ENCODE data around the gene PFAS. TPM values are rescaled to one million over a fixed set of nuclear protein-coding genes. Genes with fewer than 3 reads are reported as not detected.

The PFAS gene
- total and polyA plus RNA-seq, 2 experiments from 2014 or later: 13.4 to 16.0 TPM

- Histone ChIP-seq H3K9ac (no peak overlapping the region), H3K79me2 (ENCODE audit: insufficient read depth) (no peaks in the 10 kb centered on the region), H3K9me2 (ENCODE audit: insufficient read depth) (no peaks in the 10 kb centered on the region), H3K27me3 (replicated peaks; ENCODE audit: insufficient read depth) (peaks cover 52% of the 10 kb centered on the region), H4K20me1 (ENCODE audit: insufficient read depth) (no peaks in the 10 kb centered on the region), H3F3A (ENCODE audit: insufficient read depth) (no peaks in the 10 kb centered on the region), H3K4me3 (no peak overlapping the region), H3K27ac (no peak overlapping the region), H3K9me3 (ENCODE audit: low read depth) (no peaks in the 10 kb centered on the region), H3K4me1 (ENCODE audit: insufficient read depth) (no peaks in the 10 kb centered on the region; the same call in 1 of the 2 replicates), H3K36me3 (ENCODE audit: low read depth) (no peaks in the 10 kb centered on the region), H2AFZ (no peak overlapping the region), H3K4me2 (ENCODE audit: unreplicated experiment) (no peak overlapping the region)
- TF ChIP-seq EZH2phosphoT487 (IDR thresholded peaks at IDR 0.05; ENCODE audit: insufficient read depth, low read depth) (no peak), EZH2 (IDR thresholded peaks at IDR 0.05; ENCODE audit: insufficient read depth, poor library complexity, severe bottlenecking) (no peak)
- WGBS, 2 experiments (ENCODE audit: low coverage in 1 of 2, low lambda C conversion rate in 2 of 2, missing lambda C conversion rate in 2 of 2): 33% methylated on average over 13 of the region's 13 CpGs
- DNase-seq: no peak
- in situ Hi-C loops (cut with MboI): no loop called here
Observed at GRCh38 chr17:8312251-8312650, 63.2 kb downstream of the PFAS start.

- in situ Hi-C loops (cut with MboI): no loop called here
- H3K4me1 ChIP-seq (ENCODE audit: insufficient read depth): no peaks in the 10 kb centered on the region; the same call in 1 of the 2 replicates
- no peaks in the 10 kb centered on the region for H4K20me1 ChIP-seq (ENCODE audit: insufficient read depth)
- H3K79me2 ChIP-seq (ENCODE audit: insufficient read depth): no peaks in the 10 kb centered on the region
- H3K9me2 ChIP-seq (ENCODE audit: insufficient read depth): no peaks in the 10 kb centered on the region
- 36 to 42% methylated on average over 12 to 16 of the region's 16 CpGs for WGBS, 2 experiments (ENCODE audit: low coverage in 1 of 2, low lambda C conversion rate in 2 of 2, missing lambda C conversion rate in 2 of 2)
- TF ChIP-seq EZH2 (IDR thresholded peaks at IDR 0.05; ENCODE audit: insufficient read depth, poor library complexity, severe bottlenecking) (no peak), EZH2phosphoT487 (IDR thresholded peaks at IDR 0.05; ENCODE audit: insufficient read depth, low read depth) (no peak)
- H3K9ac ChIP-seq: no peak overlapping the region
- H3K4me3 ChIP-seq: no peak overlapping the region
- no peak overlapping the region for H3K27ac ChIP-seq
- H3K4me2 ChIP-seq (ENCODE audit: unreplicated experiment): no peak overlapping the region
- no peak for DNase-seq
- H3K36me3 ChIP-seq (ENCODE audit: low read depth): no peaks in the 10 kb centered on the region
- H3K9me3 ChIP-seq (ENCODE audit: low read depth): no peaks in the 10 kb centered on the region
- H3F3A ChIP-seq (ENCODE audit: insufficient read depth): no peaks in the 10 kb centered on the region
- H3K27me3 ChIP-seq (replicated peaks; ENCODE audit: insufficient read depth): peaks cover 59% of the 10 kb centered on the region
- H2AFZ ChIP-seq: no peak overlapping the region
Observed at GRCh38 chr17:8312726-8313600, 63.9 kb downstream of the PFAS start.

GRCh38 chr17:8314797-8315763 lies 66.0 kb downstream of the PFAS start:
- Histone ChIP-seq H4K20me1 (ENCODE audit: insufficient read depth) (no peaks in the 10 kb centered on the region), H3K9me3 (ENCODE audit: low read depth) (no peaks in the 10 kb centered on the region), H3F3A (ENCODE audit: insufficient read depth) (no peaks in the 10 kb centered on the region), H3K9me2 (ENCODE audit: insufficient read depth) (no peaks in the 10 kb centered on the region), H3K27me3 (replicated peaks; ENCODE audit: insufficient read depth) (peaks cover 62% of the 10 kb centered on the region), H3K4me3 (no peak overlapping the region), H3K4me2 (ENCODE audit: unreplicated experiment) (no peak overlapping the region), H3K9ac (no peak overlapping the region), H3K27ac (no peak overlapping the region), H2AFZ (no peak overlapping the region), H3K4me1 (ENCODE audit: insufficient read depth) (no peaks in the 10 kb centered on the region; the same call in 1 of the 2 replicates), H3K36me3 (ENCODE audit: low read depth) (no peaks in the 10 kb centered on the region), H3K79me2 (ENCODE audit: insufficient read depth) (no peaks in the 10 kb centered on the region)
- in situ Hi-C loops (cut with MboI): no loop called here
- TF ChIP-seq EZH2 (IDR thresholded peaks at IDR 0.05; ENCODE audit: insufficient read depth, poor library complexity, severe bottlenecking): peak; percentile 87
- TF ChIP-seq EZH2phosphoT487 (IDR thresholded peaks at IDR 0.05; ENCODE audit: insufficient read depth, low read depth): no peak
- WGBS, 2 experiments (ENCODE audit: low coverage in 1 of 2, low lambda C conversion rate in 2 of 2, missing lambda C conversion rate in 2 of 2): 3 to 6% methylated on average over 27 to 29 of the region's 29 CpGs
- DNase-seq: peak; percentile 28

- no peak overlapping the region for H3K4me3 ChIP-seq
- H3K9me2 ChIP-seq (ENCODE audit: insufficient read depth): no peaks in the 10 kb centered on the region
- no peak overlapping the region for H2AFZ ChIP-seq
- no peaks in the 10 kb centered on the region; the same call in 1 of the 2 replicates for H3K4me1 ChIP-seq (ENCODE audit: insufficient read depth)
- no peaks in the 10 kb centered on the region for H3F3A ChIP-seq (ENCODE audit: insufficient read depth)
- no peaks in the 10 kb centered on the region for H3K79me2 ChIP-seq (ENCODE audit: insufficient read depth)
- no peaks in the 10 kb centered on the region for H3K36me3 ChIP-seq (ENCODE audit: low read depth)
- no peak overlapping the region for H3K27ac ChIP-seq
- in situ Hi-C loops (cut with MboI): no loop called here
- no peak for DNase-seq
- H4K20me1 ChIP-seq (ENCODE audit: insufficient read depth): no peaks in the 10 kb centered on the region
- TF ChIP-seq EZH2phosphoT487 (IDR thresholded peaks at IDR 0.05; ENCODE audit: insufficient read depth, low read depth) (no peak), EZH2 (IDR thresholded peaks at IDR 0.05; ENCODE audit: insufficient read depth, poor library complexity, severe bottlenecking) (peak; percentile 32)
- H3K4me2 ChIP-seq (ENCODE audit: unreplicated experiment): no peak overlapping the region
- H3K9ac ChIP-seq: no peak overlapping the region
- H3K9me3 ChIP-seq (ENCODE audit: low read depth): no peaks in the 10 kb centered on the region
- WGBS, 2 experiments (ENCODE audit: low coverage in 1 of 2, low lambda C conversion rate in 2 of 2, missing lambda C conversion rate in 2 of 2): 4 to 5% methylated on average over 25 to 26 of the region's 26 CpGs
- H3K27me3 ChIP-seq (replicated peaks; ENCODE audit: insufficient read depth): peaks cover 62% of the 10 kb centered on the region
Observed at GRCh38 chr17:8315764-8316217, 66.7 kb downstream of the PFAS start.

Measured in GM23248 (cell line).